BJ (cell line): ENCODE data around the gene TEFM. TPM values are rescaled to one million over a fixed set of nuclear protein-coding genes. Genes with fewer than 3 reads are reported as not detected.
"Not testable (repeated sequence)": the region's sequence is repeated elsewhere in the genome, so short reads cannot be mapped to it uniquely, and the experiment has no call there.

Experiments used
- CTCF ChIA-PET: fragments of 350-600 bp; formaldehyde crosslinking; extraction: SDS; loops from one replicate; lab custom pipeline; 2021; ENCODE audit warnings: antibody characterized with exemption, inconsistent platforms; lab: Yijun Ruan, JAX
- POLR2A ChIA-PET: fragments of 300-600 bp; sonication (Branson Sonifier 250); formaldehyde crosslinking; extraction: SDS; loops from one replicate; lab custom pipeline; 2021; ENCODE audit warnings: antibody characterized with exemption; lab: Charles Lee
- DNase-seq: peaks from one replicate; pipeline ENCODE4 v3.0.0-alpha.2; 2011; ENCODE audit warnings: low read depth
- H3K27me3 ChIP-seq: 2 replicates; pipeline ENCODE4 v1.6.0; 2011; ENCODE audit warnings: low read length; ENCODE audit not compliant: control insufficient read depth, insufficient read depth
- H3K36me3 ChIP-seq: 2 replicates; pipeline ENCODE4 v1.5.1; 2011; ENCODE audit warnings: low read length; ENCODE audit not compliant: control insufficient read depth, insufficient read depth
- H3K4me3 ChIP-seq: 2 replicates; pipeline ENCODE4 v1.5.1; 2011; ENCODE audit warnings: low read depth, mild to moderate bottlenecking, control low read depth, low read length
- CTCF ChIP-seq: IDR thresholded peaks from 2 replicates; pipeline ENCODE4 v1.5.1; 2011; ENCODE audit warnings: low read depth, mild to moderate bottlenecking, control low read depth, inconsistent platforms, low read length, moderate library complexity; ENCODE audit not compliant: insufficient read depth
- polyA plus RNA-seq: library from polyadenylated mRNA; depleted of rRNA; stranded (reverse); fragments of >200 nt; gene quantifications from 2 replicates; pipeline ENCODE4 v1.2.3, GENCODE V29; 2011

The TEFM gene
- polyA plus RNA-seq, 1 experiment = 5.1 TPM

DNA sequence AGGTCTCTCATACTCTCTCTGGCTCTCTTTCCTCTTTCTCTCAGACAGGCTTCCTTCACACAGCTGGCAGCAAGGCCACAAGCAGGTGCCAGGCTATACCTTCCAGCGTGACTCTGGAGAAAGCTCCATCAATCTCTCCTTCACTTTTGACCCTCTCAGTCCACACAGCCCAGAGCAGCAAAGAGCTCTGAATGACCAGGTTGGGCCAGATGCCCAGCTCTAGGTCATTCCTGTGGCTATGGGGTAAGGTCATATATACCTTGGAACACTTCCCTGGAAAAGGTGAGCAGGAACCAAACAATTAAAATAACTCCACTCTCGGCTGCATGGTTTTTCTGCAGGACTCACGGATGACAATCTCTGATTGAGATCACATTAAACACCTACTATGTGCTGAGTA, 24.5 kb upstream of the TEFM start:
- no peak for TF ChIP-seq CTCF
- H3K4me3 ChIP-seq = no peak overlapping the region
- peaks cover 6% of the 10 kb centered on the region for H3K27me3 ChIP-seq
- DNase-seq = no peak
- ChIA-PET CTCF (interaction anchor here (0.6 to 1.0 kb wide), 2 partner anchors 14 to 83 kb away, joined by 3 read pairs; no protein-coding TSS in a partner anchor), POLR2A (no interaction called here)
- no peaks in the 10 kb centered on the region for H3K36me3 ChIP-seq

- H3K36me3 ChIP-seq, H3K27me3 ChIP-seq, DNase-seq, POLR2A ChIA-PET, H3K4me3 ChIP-seq: not testable (repeated sequence)
- CTCF ChIA-PET = interaction anchor here (1.0 kb wide), 1 partner anchor 13 kb away, joined by 3 read pairs; no protein-coding TSS in a partner anchor
These were observed 23.8 kb upstream of the TEFM start for GRCh38 chr17:30929861-30930260.

DNA sequence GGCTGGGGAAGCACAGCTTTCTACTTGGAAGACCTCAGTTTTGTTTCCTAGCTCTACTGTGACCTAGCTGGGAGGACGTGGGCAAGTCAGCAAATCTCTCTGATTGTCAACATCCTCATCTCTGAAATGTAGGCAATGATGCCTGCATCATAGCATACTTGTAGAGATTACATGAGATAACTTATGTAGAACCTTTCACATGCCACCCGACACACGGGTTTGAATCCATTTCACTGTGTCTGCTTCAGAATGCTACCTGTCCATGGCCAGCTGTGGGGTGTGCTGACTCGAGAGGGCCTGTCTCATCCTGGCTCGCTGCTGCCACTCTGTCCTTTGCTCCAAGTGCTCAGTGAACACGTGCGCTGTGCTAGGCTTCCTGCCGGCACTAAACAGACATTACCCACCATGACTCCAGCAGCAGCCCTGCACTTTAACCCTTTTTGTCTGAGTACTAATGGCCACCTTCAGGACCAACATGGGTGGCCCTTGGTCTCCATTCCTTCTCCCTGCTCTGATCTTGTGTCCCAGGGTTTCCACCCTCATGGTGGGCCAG, 23.1 kb upstream of the TEFM start:
- no peak for DNase-seq
- H3K36me3 ChIP-seq = no peaks in the 10 kb centered on the region
- H3K4me3 ChIP-seq = no peak overlapping the region
- TF ChIP-seq CTCF = no peak
- POLR2A ChIA-PET = no interaction called here
- peaks cover 5% of the 10 kb centered on the region for H3K27me3 ChIP-seq
- CTCF ChIA-PET = interaction anchor here (1.7 kb wide), 1 partner anchor 12 kb away, joined by 3 read pairs; no protein-coding TSS in a partner anchor

DNA sequence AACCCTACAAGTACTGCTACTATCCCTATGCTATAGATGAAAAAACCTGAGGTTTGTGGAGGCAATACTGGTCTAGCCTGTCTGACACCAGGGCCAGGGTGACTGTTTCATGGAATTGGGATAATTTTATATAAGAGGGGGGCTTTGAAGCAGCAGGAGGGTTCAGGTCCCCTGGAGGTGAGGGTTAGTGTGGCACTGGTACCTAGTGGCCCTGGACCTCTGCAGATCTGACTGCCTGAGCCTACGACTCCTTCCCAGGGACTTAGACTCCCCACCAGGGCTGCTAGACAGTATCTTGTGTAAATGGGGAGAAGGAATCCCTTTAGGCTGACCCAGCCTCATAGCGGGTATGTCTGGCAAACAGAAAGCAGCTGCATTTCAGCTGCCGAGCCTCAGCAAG, 22.5 kb upstream of the TEFM start:
- POLR2A ChIA-PET = interaction anchor here (0.7 kb wide), 1 partner anchor 1283 kb away, joined by 6 read pairs; no protein-coding TSS in a partner anchor
- no peaks in the 10 kb centered on the region for H3K36me3 ChIP-seq
- no peak overlapping the region for H3K4me3 ChIP-seq
- CTCF ChIA-PET = interaction anchor here (1.7 kb wide), 1 partner anchor 11 kb away, joined by 3 read pairs; no protein-coding TSS in a partner anchor
- no peak for DNase-seq
- peaks cover 1% of the 10 kb centered on the region; the same call in 1 of the 2 replicates for H3K27me3 ChIP-seq
- no peak for TF ChIP-seq CTCF

GRCh38 chr17:30927756-30928155, 21.7 kb upstream of the TEFM start:
- no peaks in the 10 kb centered on the region for H3K36me3 ChIP-seq
- no peak for TF ChIP-seq CTCF
- POLR2A ChIA-PET = no interaction called here
- CTCF ChIA-PET = interaction anchor here (1.7 kb wide), 1 partner anchor 10 kb away, joined by 3 read pairs; no protein-coding TSS in a partner anchor
- no peak overlapping the region for H3K4me3 ChIP-seq
- DNase-seq = no peak
- peaks cover 4% of the 10 kb centered on the region for H3K27me3 ChIP-seq
